Limb (tissue), 2 donors: ENCODE measurements around the gene CTNNB1.

Experiments used
- DNase-seq, 2 donors: peaks; one replicate each; pipeline ENCODE4 v3.0.0-alpha.2; 2016; ENCODE audit errors: extremely low spot score in 2 of 2

CTNNB1 gene

GRCh38 chr3:41192885-41193284, 6.4 kb upstream of the CTNNB1 start:
- DNase-seq: no peak

- no peak for DNase-seq
Observed at GRCh38 chr3:41193794-41194539, 5.3 kb upstream of the CTNNB1 start.

DNA sequence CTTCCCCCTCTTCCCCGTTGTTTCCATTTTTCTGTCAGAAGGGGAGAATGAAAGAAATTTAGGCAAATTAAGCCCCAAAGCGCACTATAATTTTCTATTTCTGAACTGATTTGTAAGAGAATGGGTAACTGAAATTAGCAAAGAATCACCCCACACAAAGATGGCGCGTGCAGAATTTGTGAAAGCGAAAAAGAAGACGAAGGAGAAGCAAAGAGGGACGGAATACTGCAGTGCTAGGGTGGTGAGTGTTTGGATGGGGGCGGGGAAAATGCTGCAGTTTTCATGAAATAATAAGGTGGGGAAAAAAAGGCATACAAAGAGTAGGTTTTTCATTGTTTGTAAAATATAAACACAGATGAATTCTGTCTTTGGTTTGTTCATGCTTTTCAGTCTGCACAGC, 4.6 kb upstream of the CTNNB1 start:
- no peak for DNase-seq

DNA sequence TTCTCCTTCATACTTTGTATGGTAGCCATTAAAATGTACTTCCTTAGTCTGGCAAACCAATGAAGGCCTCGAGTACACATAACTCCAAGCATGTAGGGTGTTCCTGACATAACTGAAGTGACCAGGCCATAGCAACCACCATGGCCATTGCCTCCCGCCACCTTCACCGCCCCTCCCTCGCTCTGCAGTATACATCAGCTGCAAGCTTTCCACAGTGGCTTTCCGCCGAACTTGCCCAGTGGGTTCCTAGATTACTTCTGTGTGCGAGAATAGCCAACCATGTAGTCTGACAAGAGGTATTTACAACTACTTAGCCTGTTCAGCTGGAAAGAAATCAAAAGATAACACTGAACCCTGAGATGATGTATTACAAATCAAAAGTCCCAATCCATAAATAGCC, 3.4 kb upstream of the CTNNB1 start:
- no peak for DNase-seq

DNA sequence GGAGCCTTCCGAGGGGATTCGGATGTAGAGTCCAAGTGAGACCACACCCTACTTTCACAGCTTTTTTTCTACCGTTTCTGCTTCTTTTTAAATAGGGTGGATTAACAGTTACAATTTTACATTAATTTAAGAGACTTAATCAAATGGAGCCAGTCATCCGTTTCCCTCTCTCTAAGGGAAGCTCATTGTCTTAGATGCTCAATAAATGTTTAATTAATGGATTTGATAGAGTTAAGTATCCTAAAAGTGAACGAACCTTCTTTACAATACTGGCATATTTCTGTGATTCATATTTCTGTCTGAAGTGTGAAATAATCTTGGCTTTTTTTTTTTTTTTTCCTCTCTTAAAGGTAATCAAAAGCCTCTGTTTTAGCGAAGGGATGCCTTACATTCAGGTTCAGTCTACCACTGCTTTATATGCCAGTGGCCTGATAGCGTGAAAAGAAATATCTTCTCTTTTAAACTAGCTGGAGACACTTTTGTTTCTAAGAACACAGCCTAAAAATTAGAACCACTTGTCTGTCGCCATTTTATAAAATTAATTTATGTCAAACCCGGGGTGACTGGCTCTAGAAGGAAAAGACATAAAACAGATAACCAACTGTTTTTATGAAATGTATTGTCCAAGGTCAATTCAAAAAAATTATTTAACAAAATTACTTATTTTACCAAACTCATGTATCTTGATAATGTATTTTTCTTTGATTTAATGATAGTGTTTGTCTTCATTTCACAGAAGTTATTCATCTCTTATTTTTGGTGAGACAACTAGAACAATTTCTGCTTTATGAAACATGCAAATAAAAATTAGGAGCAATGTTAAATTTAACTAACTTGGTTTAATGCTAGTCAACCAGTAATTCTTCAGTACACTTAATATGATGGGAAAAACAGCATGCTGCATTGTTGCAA, 2.5 kb upstream of the CTNNB1 start:
- no peak for DNase-seq

DNA sequence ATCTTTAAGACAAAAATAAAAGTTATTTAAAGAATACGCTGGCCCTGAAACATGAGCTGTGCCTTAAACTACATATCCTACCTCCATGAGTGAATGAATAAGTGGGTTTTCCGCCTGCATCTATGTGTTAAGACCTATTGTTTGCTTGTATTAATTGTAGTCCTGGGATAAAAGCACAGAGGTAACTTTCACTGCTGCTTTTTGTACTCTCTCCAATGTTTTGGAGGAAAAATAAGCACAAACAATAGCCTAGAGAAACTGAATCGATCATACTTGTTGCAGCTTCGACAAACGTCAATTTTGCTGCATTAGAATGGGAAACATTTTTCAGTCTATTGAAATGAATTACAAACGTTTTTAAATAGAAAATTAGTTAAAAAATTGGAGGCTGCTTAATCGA, 1.3 kb upstream of the CTNNB1 start:
- no peak for DNase-seq

GRCh38 chr3:41198526-41198925, 779 bp upstream of the CTNNB1 start:
- no peak for DNase-seq

DNA sequence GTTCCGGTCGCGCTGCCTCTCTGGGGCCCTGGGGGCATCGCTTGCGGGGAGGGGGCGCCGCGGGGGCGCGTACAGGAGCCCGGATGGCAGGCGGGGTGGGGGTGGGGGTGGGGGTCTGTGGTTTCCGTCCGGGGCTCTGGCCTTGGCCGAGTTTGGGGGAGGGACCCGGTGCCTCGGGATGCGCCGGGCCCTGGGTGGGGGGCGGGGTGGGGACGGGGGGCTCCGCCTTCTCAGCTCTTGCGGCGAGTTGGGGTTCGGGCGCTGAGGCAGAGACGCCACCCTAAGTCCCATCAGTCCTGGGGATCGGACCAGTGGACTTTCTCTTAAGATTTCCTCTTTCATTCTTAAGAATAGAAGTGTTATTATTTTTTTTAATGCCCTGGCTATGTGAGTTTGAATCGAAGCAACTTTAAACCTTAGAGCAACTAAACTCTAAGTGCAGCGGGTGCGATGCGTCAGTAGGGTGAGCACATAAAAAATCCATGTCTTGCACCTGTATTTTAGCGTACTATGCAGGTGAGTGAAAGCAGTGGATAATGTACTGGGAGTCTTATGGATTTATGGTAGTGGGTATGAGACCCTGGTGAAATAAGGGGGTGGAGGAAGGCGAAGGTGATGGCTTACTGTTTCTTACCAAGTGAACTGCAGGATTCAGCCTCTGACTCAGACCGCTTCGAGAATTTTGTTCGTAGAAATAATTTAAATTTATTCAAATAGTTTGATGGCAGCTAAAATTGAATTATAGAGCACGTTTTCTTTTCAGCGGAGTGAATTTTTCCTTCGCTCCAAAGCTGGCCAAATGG, 762 bp downstream of the CTNNB1 start:
- peak in 1 of 2 donors; percentile 79 for DNase-seq

- peak; percentile 30 to 38 for DNase-seq
Observed at GRCh38 chr3:41200669-41201021, 1.3 kb downstream of the CTNNB1 start.

- DNase-seq: no peak
Observed at GRCh38 chr3:41202075-41202833, 2.9 kb downstream of the CTNNB1 start.

- DNase-seq: peak in 1 of 2 donors; percentile 60
Observed at GRCh38 chr3:41202834-41203345, 3.6 kb downstream of the CTNNB1 start.

DNA sequence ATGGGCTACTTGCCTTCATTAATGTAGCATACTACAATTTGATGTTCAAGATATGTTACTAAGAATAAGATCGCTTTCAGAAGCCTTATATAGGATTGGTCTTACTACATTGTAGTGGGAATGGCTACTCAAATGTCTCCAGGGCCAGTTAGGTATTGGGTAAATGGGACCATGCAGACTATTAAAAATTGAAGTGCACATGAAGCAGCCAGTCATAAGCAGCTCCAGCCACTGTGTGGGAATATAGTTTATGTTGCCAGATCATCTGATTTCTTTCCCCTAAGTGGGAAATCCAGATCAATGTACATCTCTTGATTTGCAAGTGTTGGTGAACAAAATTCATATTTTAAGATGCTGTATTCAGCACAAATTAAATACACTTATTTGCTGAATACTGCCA, 5.1 kb downstream of the CTNNB1 start:
- DNase-seq: no peak

GRCh38 chr3:41205591-41205990, 6.3 kb downstream of the CTNNB1 start:
- no peak for DNase-seq

- no peak for DNase-seq
Observed at GRCh38 chr3:41207355-41207754, 8.1 kb downstream of the CTNNB1 start.

GRCh38 chr3:41208507-41209220, 9.4 kb downstream of the CTNNB1 start:
- no peak for DNase-seq

GRCh38 chr3:41209646-41210045, 10.3 kb downstream of the CTNNB1 start:
- DNase-seq: no peak

DNA sequence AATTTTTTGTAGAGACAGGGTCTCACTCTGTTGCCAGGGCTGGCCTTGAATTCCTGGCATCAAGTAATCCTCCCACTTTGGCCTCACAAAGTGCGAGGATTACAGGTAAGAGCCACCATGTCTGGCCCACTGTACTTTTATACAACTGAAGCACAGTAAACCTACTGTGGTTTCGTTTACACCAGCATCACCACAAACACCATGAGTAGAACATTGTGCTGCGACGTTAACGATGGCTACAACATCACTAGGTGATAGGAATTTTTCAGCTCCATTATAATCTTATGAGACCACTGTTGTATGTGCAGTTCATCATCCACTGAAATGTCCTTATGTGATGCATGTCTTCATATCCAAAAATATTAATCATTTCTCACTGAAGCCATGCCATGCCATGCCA, 11.7 kb downstream of the CTNNB1 start:
- DNase-seq: no peak

DNA sequence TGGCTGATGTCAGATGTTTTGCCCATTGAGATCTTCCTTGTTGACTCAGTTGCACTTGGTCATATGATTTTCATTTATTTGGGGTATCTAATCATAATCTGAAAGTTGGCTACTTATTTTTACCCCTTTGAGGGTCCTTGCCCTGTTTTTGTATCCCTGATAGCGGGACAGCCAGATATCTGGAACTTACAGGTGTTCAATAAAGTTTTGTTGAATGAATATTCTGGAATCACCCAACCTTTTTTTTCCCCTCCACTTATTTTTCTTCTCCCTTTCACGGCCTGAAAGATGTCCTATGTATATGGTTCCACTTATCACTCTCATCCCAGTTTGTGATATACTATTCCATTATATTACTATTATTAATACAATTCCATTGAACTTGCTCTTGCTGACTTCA, 12.8 kb downstream of the CTNNB1 start:
- no peak for DNase-seq

GRCh38 chr3:41213588-41213987, 14.3 kb downstream of the CTNNB1 start:
- no peak for DNase-seq

- DNase-seq: no peak
Observed at GRCh38 chr3:41216422-41216821, 17.1 kb downstream of the CTNNB1 start.
